HG03575 (cell line): ENCODE results near the gene KCNJ6.

Experiments used
- ATAC-seq: cut with Tn5 transposase; IDR thresholded peaks from one replicate; pipeline ENCODE4 v1.9.1; 2021; ENCODE audit not compliant: unreplicated experiment, insufficient number of reproducible peaks, low FRiP score; ENCODE audit errors: extremely low read depth

Gene KCNJ6

DNA sequence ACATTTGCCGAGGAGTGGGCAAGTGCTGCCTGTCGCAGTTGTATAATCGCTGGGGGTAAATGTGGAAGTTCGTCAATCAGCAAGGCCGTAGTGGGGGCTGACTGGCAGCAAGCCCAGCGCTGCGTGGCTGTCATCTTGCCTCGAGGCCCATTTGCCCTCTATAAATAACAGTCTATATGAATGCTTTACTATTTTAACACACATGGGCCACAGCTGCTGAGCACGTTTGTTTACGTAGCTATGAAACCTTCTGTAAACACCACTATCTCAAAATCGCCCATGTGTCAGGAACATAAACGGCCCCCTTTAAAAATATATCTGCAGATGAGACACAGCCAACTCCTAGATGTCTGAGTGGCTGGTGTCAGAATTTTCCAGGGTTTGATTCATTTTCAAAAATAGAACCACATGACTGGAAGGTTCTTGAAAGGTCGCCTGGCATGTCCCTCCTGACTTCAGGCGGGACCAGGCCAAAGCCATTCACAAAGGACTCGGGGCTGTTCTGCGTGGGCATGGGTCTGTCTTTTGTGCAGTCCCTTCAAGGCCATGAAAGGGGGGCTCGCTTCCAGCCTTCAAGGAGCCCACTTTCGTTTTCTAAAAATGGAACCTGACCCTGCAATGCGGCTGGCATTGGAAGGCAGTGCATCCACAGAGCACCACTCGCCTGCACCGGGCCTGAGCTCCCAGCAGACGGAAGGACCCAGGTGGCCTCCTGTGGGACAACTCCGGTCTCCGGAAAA, 205.5 kb downstream of the KCNJ6 start:
- ATAC-seq = no peak

DNA sequence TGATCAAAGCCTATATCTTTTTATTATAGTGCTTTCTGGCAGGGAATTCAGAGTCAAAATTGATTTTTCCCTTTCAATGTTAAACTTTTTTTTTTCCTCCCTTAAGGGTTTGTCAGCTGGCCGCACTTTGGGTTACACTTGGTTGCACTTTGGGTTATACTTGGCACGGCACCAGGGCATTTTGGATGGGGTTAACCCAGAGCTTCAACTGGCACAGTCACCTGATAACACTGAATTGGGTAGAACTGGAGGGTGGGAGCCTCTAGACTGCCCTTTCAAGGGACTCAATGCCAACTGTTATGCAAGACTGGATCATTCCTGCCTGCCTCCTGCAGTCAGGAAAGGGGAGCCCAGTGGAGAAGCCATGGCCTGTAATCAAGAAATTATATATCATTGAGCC, 211.5 kb downstream of the KCNJ6 start:
- no peak for ATAC-seq

DNA sequence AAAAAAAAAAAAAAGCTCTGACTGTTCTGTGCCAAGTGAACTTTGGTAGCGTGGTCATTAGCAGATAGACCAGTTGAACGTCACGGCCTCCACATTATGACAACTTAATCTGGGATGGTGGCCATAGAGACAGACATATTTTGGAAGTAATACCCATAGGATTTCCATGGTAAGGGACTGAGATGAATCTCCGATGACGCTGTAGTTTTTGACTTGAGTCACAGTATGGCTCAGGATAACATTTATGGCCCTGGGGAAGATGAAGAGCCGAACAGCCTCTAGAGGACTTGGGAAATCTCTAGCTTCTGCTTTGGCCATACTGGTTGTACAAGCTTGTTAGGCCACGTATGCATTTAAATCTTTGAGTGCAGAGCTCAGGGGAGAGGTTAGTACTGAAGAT, 214.0 kb downstream of the KCNJ6 start:
- no peak for ATAC-seq

DNA sequence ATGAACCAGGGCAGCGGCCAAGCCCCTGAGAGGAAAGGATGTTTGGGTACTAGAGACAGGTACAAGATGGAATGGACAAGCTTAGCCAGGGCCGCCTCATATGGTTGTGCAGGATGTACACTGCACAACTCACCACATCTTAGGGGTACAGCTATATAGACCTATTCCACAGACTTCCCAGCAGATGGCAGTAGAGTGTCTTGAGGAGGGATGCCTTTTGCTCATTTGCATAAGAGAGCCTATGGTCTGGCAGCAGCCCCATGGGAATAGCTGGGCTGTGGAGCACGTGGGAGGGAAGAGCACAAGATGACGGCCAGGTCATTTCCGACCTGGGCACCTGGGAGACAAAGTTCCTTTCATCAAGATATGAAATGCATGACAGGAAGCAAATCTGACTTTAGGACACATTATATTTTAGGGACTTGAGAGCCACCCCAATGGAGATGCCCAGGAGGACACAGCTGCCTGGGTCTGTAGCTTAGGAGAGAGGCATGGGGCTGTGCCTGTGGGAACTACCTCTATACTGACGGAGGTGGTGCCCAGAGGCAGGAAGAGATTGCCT, 215.5 kb downstream of the KCNJ6 start:
- ATAC-seq = peak; percentile 82

DNA sequence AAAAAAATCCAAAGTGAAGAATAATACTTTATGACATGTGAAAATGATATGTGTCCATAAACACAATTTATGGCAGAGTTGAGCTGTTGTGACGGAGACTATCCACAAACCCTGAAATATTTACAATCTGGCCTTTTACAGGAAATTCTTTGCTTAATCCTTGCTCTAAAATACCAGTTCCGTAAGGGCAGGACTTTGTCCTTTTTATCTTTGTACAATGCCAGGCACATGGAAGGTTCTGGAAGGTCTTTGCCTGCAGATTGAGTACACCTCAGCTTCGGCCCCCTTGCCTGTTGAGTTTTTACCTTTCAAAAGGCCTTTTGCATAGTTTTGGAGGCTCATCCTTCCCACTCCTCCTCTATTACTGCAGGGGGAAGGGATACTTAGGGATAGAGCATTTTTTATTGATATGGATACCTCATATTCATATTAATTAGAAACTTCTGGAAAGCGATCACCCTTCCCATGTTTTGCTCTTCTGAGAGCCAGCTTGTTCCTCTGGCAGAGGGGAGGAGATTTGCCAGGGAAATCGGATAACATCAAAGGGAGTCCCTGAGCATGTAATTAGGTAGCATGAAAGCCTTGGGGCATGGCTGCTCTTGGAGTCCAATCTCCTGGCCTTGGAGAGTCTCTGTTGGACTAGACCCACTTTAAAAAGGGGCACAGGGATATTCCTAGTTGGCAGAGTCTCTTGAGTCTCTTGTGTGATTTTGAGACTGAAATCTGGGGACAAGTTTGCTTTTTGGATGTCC, 217.1 kb downstream of the KCNJ6 start:
- no peak for ATAC-seq

DNA sequence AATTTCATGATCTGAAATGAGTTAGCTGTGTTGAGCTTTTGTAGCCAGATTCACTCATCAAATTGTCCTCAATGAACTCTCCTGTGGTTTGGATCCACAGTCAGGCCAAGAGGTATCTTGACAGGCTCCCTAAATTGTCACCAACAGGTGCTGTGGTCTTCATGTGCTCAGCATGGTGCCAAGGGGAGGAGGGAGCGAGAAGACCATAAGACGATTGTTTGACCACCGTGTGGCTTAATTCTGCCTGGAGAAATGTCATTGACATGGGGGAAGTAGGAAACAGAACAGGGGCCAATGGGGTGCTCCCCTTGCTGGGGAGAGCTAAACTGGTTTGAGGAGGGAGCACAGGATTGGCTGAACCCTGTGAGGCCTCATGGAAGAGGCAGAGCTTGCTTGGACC, 219.3 kb downstream of the KCNJ6 start:
- ATAC-seq = no peak

DNA sequence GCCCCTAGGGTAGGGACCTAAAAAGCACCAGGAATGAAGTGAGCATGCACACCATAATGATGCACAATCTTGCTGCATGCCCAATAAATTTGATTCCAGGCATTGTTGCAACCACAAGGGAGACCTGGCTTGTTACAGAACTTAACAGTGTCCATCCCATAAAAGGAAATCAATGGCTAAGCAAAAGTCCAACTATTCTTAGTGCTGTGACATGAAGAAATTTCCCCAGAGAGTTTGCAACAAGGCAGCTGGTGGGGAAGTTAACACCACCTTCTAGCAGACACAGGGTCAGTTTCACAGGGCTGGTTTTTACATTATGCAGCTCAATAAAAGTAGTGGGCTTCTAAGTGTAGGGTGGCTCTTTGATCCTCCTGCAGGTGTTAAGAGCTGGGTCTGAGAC, 221.1 kb downstream of the KCNJ6 start:
- ATAC-seq = no peak

DNA sequence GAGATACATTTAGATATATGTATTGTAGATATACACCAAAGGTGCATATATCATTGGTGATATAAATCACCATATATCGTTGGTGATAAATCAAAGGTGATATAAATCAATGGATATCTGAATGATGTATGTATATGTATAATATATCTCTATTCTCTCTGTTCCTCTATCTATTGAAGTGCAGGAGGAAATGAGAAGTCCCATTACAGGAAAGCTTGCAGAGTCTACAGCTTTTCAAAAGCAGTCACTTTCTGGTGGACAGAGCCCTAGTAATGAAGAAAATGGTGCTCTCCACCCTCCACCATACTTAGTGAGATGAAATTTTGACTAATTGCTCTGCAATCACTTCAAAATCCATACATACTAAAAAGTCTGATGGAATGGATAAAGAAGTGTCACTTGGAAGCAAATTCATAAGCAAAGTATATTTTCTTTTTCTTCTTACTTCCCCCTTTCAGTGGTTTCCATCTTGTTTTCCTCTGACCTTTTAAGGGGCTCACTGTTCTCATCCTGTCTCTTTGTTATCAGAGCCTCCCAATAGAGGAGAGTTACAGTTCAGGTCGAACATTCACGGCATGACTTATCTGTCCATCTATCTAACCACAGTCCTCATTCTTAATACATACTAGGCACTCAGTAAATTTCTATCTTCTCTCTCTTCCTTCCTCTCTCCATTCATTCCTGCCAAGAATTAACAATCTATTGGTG, 227.2 kb downstream of the KCNJ6 start:
- no peak for ATAC-seq

DNA sequence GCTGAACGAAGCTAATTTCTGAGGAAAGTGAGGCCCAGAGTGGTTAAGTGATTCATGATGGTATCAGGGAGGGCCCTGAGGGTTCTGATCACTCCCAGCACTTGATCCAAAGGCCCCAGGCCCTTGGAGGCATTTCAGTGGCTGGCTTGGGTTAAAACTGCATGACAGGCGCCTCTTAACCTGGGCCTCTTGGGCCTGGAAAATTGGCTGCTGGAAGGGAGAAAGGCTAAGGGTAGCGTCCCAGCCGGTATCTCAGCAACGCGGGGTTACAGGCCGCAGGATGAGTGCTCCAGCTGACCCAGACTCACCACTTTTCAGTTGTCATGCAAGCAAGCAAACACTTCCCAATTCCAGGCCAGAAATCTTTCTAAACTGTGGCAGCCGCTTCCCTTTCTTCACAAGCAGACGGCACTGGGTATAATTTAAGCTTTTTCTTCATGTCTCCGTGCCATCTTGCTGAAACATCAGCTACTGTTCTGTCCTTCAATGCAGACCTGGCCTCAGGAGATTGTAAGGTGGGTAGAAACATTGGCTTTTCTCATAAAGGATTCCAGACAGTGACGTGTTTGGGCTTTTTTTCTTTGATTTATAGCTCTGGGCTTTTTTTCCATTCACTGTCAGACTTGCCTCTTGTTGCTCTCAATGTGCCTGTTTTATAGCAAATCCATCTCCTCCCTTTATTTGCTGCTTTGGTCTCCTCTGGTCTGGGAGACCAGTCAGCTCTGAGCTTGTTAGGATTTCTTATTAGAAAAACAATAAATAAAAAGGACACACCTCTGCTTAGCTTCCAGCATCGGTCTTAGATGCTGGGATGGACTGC, 229.1 kb downstream of the KCNJ6 start:
- ATAC-seq = no peak

DNA sequence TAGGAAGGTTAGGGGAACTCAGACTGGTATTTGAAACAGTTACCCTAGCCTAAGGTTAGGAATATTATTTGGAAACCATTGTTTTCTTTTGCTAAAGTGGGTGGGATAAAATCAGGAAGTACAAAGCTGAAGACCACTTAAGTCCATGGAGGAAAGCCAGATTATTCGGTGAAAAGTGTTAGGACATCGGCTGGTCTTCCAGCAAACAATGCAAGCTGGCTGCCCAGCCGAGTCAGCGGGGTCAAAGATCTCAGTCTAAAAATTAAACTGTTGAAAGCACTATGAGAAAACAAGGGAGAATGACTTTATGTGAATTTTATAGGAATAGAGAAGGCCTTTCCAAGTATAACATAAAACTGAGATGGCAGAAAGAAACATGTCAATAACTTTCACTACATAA, 231.7 kb downstream of the KCNJ6 start:
- no peak for ATAC-seq

DNA sequence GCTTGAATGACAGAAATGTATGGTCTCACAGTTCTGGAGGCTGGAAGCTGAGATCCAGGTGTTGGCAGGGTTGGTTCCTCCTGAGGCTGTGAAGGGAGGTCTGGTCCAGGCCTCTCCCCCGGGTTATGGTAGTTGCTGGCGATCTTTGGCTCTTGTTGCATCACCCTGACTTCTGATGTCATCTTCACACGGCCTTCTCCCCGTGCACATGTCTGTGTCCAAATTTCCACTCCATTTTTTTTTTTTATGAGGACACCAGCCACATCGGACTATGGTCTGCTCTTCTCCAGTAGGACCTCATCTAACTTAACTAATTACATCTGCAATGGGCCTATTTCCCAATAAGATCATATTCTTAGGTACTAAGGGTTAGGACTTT, 232.2 kb downstream of the KCNJ6 start:
- ATAC-seq = no peak

DNA sequence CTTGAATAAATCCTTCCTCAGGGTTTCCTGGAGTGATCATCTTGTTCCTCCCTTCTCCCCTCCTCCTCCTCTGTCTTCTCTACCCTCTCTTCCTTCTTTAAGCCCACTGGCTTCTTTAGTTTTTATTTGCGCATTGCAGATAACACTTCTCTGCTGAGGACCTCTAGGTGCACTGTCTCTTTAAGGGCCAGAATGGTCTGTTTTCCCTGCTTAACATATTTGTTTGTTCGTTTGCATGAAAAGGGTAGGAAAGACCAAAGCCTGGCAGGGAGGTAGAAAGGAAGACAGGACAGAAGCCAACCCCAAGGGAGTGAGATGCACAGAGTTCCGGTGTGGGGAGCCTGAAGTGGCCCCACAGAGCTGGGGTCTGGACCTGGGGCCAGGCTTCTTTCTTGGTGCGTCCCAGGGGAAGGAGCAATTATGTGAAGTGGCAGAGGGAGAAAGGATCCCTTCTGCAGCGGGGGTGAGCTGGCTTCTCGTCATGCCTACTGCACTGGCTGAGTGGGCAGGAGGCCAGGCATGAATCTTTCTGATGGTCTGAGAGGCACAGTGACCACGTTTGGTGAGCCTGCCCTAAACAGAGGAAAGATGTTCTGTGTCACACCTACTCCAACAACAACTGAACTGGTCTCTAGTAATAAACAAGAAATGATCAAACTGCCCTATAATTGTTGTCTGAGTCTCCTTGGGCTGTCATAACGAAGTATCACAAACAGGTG, 232.7 kb downstream of the KCNJ6 start:
- no peak for ATAC-seq

DNA sequence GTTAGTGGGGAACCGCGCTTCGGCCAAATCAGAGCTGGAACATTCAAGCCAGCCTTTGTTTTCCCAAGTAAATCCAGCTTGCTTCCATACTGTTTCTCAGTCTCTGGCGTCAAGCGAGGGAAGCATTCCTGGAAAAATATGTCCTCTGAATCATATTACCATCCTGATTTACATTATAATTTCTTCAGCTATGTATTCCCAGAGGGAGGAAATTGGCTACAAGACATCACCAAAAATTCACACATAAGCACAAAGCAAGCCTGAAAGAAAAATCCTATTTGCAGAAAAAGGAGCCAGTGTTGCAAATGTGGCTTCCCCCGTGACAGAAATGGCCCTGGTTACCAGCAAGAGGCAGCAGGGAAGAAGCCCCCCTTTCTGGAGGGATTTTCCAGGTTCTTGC, 233.3 kb downstream of the KCNJ6 start:
- ATAC-seq = no peak

DNA sequence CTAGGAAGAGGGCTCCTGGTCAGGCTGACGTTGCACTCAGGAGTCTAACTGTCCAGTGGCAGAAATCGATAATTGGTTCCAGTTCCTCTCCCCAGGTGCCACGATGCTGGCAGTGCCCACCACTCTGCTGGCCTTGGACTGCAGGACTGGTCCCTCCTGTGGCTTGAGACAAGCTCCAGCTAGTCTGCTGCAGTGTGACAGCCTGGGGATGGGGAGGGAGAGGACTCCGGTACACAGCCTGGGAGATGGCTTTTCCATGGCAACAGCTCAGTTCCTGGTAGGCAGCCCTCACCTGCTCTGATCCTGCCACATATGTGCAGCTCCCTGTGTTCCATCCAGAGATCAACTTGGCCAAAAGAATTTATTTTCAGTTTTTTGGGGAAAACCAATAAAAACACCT, 239.3 kb downstream of the KCNJ6 start:
- ATAC-seq = no peak

DNA sequence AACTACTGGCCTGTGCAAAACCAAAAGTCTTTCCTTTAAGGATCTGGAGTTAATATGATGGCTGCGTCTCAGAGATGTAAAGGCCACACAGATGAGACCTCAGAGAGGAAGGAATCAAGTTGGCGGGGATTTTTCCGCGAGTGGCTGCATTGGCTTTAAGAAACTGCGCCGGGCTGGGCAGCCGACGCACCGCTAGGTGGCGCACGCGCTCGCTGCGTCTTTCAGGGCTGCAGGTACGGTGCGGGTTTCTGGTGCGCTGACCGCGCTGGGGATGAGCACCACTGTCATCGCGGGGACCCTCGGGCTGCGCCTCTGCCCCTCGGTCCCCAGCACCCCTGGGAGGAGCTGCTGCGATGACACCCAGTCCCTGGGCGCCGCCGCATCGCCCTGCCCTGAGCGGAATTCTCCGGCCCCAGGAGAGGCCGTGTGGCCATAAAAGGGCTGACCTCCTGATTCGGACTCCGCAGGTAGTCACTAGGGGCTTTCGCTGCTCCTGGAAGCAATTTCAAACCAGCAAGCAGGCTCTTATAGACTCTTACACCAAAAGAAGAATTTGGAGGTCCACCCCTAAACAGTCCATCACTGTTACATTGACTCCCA, 241.0 kb downstream of the KCNJ6 start:
- no peak for ATAC-seq

DNA sequence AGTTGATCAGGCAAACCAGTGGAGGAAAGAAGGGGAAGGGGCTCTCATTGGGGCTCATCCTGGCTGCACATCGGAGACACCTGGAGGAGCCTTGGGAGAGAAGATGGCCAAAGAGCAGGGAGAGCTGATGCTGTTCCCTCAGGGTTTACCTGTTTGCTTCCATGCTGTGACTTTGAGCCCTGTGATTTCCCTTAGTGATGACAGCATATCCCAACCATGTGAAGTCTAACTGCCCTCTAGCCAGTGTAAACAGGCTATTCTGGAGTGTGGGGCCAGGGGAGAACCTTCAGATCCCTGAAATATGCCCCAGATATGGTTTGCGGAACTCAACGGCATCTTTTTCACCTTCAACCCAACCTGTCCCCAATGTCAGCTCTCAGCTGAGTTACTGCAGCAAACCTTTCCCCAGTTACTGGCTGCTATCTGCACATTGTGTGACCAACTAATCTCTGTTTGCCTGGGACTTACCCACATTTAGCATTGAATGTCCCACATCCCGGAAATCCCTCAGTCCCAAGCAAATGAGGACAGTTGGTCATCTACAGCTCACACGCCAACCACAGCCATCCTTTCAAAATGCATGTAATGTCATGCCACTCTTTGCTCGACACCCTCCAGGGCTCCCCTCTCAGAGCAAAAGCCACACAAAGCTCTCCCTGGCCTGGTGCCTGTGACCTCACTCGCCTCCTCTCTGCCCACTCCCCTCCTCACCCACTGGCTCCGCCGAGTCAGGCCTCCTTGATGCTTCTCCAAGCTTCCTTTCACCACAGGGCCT, 242.3 kb downstream of the KCNJ6 start:
- no peak for ATAC-seq

DNA sequence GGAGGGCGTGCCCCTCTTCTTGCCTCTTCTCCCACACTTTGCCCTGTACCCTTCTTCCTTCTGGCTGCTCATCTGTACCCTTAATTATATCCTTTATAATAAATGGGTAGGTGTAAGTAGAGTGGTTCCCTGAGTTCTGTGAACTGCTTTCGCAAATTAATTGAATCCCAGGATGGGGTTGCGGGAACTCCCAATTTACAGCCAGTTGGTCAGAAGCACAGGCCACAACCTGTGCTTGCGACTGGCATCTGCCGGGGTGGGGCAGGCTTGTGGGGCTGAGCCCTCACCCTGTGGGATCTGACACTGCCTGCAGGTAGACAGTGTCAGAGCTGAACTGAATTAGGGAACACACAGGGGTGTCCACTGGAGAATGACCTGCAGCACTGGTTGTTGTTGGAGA, 244.9 kb downstream of the KCNJ6 start:
- ATAC-seq = no peak
